Neural cell (in vitro differentiated cells): Measurements from ENCODE around the gene HIBCH.

Experiments used
- CTCF ChIP-seq: fragments of 450-650 bp; IDR thresholded peaks from 2 replicates; pipeline ENCODE4 v1.5.1; 2014; ENCODE audit warnings: antibody characterized with exemption, mild to moderate bottlenecking, moderate library complexity; ENCODE audit not compliant: poor library complexity, severe bottlenecking
- EP300 ChIP-seq: fragments of 450-650 bp; conservative IDR thresholded peaks from 2 replicates; pipeline ENCODE4 v1.6.1; 2014; ENCODE audit warnings: antibody characterized with exemption, mild to moderate bottlenecking, moderate library complexity; ENCODE audit not compliant: poor library complexity, severe bottlenecking
- EZH2 ChIP-seq: fragments of 200-600, 300-800 bp; shearing (Covaris generic), sonication (generic); IDR thresholded peaks from 2 replicates; pipeline ENCODE4 v1.6.1; 2014; ENCODE audit warnings: antibody characterized with exemption, low read length, borderline replicate concordance, mild to moderate bottlenecking; ENCODE audit not compliant: insufficient read depth, poor library complexity, severe bottlenecking
- POLR2AphosphoS5 ChIP-seq: IDR thresholded peaks from 2 replicates; pipeline ENCODE4 v1.6.1; 2012
- RAD21 ChIP-seq: fragments of 450-650 bp; conservative IDR thresholded peaks from 2 replicates; pipeline ENCODE4 v1.6.1; 2014; ENCODE audit warnings: antibody characterized with exemption, mild to moderate bottlenecking, moderate library complexity
- REST ChIP-seq: IDR thresholded peaks from 2 replicates; pipeline ENCODE4 v1.6.1; 2012; ENCODE audit warnings: borderline replicate concordance
- SMC3 ChIP-seq: fragments of 450-650 bp; conservative IDR thresholded peaks from 2 replicates; pipeline ENCODE4 v1.6.1; 2014; ENCODE audit warnings: antibody characterized with exemption, mild to moderate bottlenecking, moderate library complexity; ENCODE audit not compliant: poor library complexity
- TAF1 ChIP-seq: IDR thresholded peaks from 2 replicates; pipeline ENCODE4 v1.6.1; 2012; ENCODE audit warnings: low read depth

GRCh38 chr2:190313880-190314279 lies 5.7 kb downstream of the HIBCH start:
- TF ChIP-seq EZH2 (no peak), CTCF (no peak), POLR2AphosphoS5 (no peak), REST (no peak), EP300 (no peak), TAF1 (no peak), RAD21 (no peak), SMC3 (no peak)
